ENCODE data around the gene TNF. TPM values are rescaled to one million over a fixed set of nuclear protein-coding genes. Genes with fewer than 3 reads are reported as not detected.
A peak's percentile ranks its signal among the peaks of the same experiment; 100 is the strongest.

The TNF gene
- total and polyA plus RNA-seq, 2 of the 13 experiments (the other 11 are each of a cell fraction or from before 2014, with no cell fraction given): not detected

GRCh38 chr6:31621320-31621939 lies 46.1 kb downstream of the TNF start (continued):
- TF ChIP-seq ZSCAN31 (CRISPR knock-in tag; IDR thresholded peaks at IDR 0.05; ENCODE audit: low read depth): 0 out of 2 replicates have a peak, but pooled peaks have one; percentile 6
- TF ChIP-seq E2F1 (CRISPR knock-in tag; IDR thresholded peaks at IDR 0.05): 0 out of 2 replicates have a peak, but pooled peaks have one; percentile 55
- no peak for TF ChIP-seq DZIP1 (CRISPR knock-in tag; IDR thresholded peaks at IDR 0.05)
- no peak for TF ChIP-seq ZNF580 (CRISPR knock-in tag; IDR thresholded peaks at IDR 0.05; ENCODE audit: borderline replicate concordance, low read depth)
- no peak for TF ChIP-seq ZNF460 (CRISPR knock-in tag; IDR thresholded peaks at IDR 0.05; ENCODE audit: borderline replicate concordance)
- no peak for TF ChIP-seq AGO1 (IDR thresholded peaks at IDR 0.05; ENCODE audit: low read depth, low read length, poor library complexity, severe bottlenecking)
- TF ChIP-seq PREB (CRISPR knock-in tag; IDR thresholded peaks at IDR 0.05): no peak
- TF ChIP-seq CENPT (CRISPR knock-in tag; IDR thresholded peaks at IDR 0.05; ENCODE audit: low read depth): no peak
- no peak for TF ChIP-seq TEF (CRISPR knock-in tag; IDR thresholded peaks at IDR 0.05)
- no peak for TF ChIP-seq ZHX1 (CRISPR knock-in tag; IDR thresholded peaks at IDR 0.05; ENCODE audit: low read depth)
- TF ChIP-seq PITX1 (CRISPR knock-in tag; IDR thresholded peaks at IDR 0.05): no peak
- TF ChIP-seq ZNF569 (CRISPR knock-in tag; IDR thresholded peaks at IDR 0.05; ENCODE audit: borderline replicate concordance): no peak
- no peak for TF ChIP-seq ZNF501 (CRISPR knock-in tag; IDR thresholded peaks at IDR 0.05)
- 0 out of 2 replicates have a peak, but pooled peaks have one; percentile 28 for TF ChIP-seq ZFP62 (CRISPR knock-in tag; IDR thresholded peaks at IDR 0.05)
- peak; percentile 5; the same call in 1 of the 2 replicates for TF ChIP-seq ZNF747 (CRISPR knock-in tag; IDR thresholded peaks at IDR 0.05; ENCODE audit: borderline replicate concordance)
- TF ChIP-seq ZBTB14 (CRISPR knock-in tag; IDR thresholded peaks at IDR 0.05): peak; percentile 47; the same call in 1 of the 2 replicates
- TF ChIP-seq RFXAP (CRISPR knock-in tag; IDR thresholded peaks at IDR 0.05; ENCODE audit: borderline replicate concordance): no peak
